GM19239 (cell line): ENCODE results near the gene IMMT.
"Not testable (repeated sequence)": the region's sequence is repeated elsewhere in the genome, so short reads cannot be mapped to it uniquely, and the experiment has no call there.

Experiments used
- DNase-seq: peaks from one replicate; pipeline ENCODE4 v3.0.0; 2011; ENCODE audit warnings: low spot score; ENCODE audit not compliant: insufficient read length
- FAIRE-seq: peaks from 2 replicates; lab custom pipeline; 2011; peaks lifted over from hg19 to GRCh38; lab: Jason Lieb, UNC

IMMT gene

DNA sequence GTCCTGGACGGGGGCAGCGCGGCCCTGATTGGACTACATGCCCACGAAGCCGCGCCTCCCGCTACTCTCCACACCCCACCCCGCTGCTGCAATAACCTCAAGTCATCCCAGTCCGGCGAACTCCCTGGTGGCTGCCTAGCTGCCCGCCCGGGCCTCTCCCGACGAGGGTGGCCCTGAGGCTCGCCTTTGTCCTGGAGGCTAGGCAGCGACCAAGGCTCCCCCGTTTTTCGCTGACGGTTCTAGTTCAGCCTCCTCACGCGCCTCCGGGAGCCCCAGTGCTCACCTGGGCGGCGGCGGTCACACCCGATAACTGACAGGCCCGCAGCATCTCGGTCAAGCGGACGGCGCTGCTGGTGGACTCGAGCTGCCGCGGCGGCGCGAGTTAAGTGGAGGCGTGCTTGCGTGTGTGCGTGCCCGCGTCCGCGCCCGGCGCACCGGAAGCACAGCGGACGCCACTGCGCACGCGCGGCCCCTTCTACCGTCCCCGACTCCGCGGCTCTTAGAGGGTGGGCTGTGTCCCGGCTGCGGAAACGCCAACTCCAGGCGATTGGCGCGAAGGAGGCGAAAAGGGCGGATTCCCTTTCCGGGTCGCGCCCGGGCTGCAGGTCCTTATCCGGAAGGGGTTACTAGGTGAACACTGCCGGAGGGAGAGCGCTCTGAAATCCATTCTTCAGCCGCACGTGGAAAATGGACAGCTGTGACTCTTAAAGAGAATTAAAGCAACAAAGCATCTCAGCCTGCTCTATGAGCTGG, at the start of gene IMMT:
TSS of gene IMMT (minus strand) at position 408 of the 753 bp plus-strand sequence. CDS start at position 328, 80 bp downstream.
- DNase-seq (peak; percentile 54), FAIRE-seq (peak; percentile 65)

- DNase-seq, FAIRE-seq: not testable (repeated sequence)
Observed at GRCh38 chr2:86244781-86245180, 49.5 kb upstream of the IMMT start.

DNA sequence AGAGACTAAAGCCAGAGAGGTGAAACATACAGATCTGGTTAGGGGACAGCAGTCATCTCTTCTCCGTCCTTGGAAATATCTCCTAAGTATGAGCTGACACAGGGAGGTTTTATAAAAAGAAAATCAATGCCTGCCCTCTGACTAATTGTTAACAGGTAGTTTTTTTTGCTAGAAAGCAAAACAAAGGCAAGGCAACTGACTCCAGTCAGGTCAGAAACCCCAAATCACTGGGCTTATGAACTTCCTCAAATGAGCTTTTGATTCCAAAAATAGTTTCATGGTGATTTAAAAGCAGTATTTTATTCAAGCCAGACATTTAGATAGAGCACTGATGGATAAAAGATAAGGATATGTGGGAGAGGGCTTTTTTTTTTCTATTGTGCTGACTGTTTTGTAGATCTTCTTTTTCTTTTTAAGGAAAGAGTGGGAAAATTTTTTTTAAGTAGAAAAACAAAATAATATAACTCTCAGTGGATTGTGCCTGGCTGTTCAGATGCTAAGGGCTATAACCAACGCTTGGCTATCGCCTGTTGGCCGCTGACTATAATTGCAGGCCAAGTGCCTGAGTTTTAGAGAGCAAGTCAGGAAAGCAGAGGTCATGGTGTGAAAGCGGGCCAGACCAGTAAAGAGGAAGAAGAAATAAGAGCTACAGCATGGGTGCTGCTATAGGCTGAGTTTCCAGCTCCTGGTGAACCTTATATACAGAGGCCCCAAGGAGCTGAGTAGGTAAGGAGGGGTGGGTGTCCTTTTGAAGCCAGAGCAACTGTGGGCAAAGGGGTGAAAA, 48.9 kb upstream of the IMMT start:
- FAIRE-seq (no peak), DNase-seq (no peak)

DNA sequence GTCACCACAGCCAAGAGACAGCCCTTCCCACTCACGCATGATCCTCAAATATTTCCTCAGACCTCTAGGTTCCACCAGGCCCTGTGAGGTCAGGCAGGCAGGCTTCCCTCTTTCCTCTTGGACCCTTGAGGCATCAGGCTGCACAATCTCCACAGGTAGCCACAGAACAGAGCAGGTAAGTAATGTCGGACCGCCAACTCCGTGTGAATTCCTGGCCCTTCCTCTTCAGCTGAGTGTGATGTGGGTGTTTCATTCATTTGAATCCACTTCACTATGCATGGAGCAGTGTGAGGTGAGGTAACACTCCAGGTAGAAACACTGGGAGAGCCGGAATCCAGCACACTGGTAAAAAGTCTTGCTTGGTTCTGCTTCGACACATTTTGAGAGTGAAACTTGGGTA, 48.0 kb upstream of the IMMT start:
- FAIRE-seq (no peak), DNase-seq (no peak)

DNA sequence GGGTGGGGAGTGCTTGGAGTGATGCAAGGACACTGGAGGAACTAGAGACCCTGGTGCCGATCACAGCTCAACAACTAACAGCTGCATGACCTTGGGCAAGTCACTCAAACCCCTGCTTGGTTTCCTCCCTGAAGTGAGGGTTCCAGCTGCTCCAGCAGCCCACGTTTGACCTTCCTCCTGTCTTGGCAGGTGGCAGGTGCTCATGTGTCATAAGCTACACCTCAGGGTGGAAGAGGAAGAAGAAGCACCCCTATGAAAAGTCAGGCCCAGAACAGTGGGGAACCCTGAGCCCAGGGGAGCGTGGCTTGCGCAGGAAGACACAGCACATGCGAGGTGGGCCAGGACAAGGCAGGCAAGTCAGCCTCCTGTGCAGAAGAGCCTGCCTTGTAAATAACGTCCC, 46.3 kb upstream of the IMMT start:
- FAIRE-seq (no peak), DNase-seq (no peak)

GRCh38 chr2:86240251-86240650, 45.0 kb upstream of the IMMT start:
- FAIRE-seq (no peak), DNase-seq (no peak)

- no peak for FAIRE-seq
- DNase-seq = no peak
Observed at GRCh38 chr2:86239745-86240144, 44.5 kb upstream of the IMMT start.

DNA sequence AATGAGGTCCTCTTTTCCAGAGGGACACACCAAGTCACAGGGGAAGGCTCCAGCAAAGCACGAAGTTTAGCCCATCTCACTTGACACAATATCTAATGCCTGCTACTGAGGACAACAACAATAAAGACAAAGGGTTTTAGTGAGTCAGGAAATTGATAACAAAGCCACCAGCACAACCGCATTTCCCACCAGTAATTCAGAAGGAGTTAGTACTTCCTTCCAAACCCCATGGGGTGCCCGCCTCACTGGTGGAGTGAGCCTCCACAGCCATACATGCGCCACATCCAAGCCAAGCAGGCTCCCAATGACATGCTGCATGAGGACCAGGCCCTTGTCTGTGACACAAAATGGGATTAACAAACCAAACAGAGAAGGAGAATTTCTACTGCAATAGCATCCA, 44.1 kb upstream of the IMMT start:
- FAIRE-seq (no peak), DNase-seq (no peak)

DNA sequence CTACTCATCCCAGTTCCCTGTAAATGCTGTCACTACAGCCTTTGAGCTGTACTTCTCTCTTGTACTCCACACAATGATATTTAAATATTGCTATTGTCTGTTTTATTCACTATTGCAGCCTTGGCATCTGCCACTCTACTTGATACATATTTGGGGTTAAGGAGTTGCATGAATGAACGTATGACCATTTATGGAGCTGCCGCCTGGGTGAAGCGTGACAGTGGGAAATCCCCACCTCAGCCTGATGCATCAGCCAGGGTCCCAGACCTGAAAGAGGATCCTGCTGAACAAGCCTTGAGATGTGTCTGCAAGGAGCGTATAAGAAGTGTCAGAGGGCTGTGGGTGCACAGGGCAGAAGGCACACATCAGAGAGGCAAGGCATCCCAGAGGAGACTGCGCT, 43.1 kb upstream of the IMMT start:
- DNase-seq = peak; percentile 35
- peak; percentile 83 for FAIRE-seq

- peak; percentile 48 for FAIRE-seq
- DNase-seq = no peak
Observed at GRCh38 chr2:86237172-86237571, 41.9 kb upstream of the IMMT start.

DNA sequence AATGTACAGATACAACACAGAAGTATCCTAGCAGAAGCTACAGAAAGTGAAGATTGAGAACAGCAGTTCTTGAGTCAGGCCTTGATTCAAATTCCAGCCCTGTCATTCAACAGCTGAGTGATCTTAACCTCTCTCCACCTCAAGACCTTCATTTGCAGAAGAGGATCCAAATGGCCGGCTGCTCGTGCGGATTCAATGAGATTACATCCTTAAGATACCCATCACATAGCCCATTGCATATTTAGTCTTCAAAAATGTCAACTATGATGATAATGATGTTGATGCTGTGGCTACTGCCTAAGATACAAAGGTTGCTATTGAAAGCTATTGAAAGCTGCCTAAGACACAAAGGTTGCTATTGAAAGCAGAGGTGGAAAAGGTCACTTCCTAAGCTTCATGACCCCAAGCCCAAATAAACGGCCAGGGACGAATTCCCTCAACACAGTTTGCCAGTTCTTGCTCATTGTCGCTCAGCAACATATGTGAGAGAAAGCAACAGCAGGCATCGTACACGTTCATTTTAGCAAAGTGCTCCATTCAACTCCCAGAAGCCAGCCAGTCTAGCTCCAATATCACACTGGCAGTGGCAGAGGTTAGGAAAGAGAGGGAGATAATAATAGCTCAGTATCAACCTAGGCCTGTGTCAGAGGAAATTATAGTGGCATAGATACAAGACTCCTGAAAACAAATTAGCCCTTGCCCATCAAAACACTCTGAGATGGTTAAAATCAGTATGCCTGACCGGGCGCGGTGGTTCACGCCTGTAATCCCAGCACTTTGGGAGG, 40.1 kb upstream of the IMMT start:
- DNase-seq (no peak), FAIRE-seq (no peak)

GRCh38 chr2:86234563-86235131, 39.4 kb upstream of the IMMT start:
- no peak for FAIRE-seq
- no peak for DNase-seq

DNA sequence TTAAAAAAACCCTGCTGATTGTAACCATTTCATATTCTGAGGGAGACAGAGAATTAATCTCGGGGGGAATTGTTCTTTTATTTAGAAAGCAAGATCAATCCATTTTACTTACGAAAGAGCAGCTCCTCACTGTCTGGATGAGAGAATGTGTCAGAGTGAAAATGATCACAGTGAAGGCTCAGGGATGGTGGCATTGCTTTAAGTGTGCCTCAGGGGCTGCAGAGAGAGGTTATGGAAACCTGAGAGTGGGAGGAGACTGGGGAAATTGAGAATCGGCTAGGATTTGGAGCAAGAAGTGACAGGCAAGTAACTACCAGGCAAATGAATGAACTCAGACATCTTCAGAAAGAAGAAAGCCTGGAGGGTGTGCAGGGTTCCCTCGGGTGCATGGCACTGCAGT, 38.2 kb upstream of the IMMT start:
- FAIRE-seq = no peak
- no peak for DNase-seq

- no peak for DNase-seq
- no peak for FAIRE-seq
Observed at GRCh38 chr2:86232910-86233309, 37.6 kb upstream of the IMMT start.

GRCh38 chr2:86232373-86232784, 37.1 kb upstream of the IMMT start:
- no peak for DNase-seq
- no peak for FAIRE-seq

GRCh38 chr2:86231680-86232372, 36.6 kb upstream of the IMMT start:
- DNase-seq (no peak), FAIRE-seq (no peak)

- DNase-seq (no peak), FAIRE-seq (no peak)
Observed at GRCh38 chr2:86230961-86231360, 35.7 kb upstream of the IMMT start.

DNA sequence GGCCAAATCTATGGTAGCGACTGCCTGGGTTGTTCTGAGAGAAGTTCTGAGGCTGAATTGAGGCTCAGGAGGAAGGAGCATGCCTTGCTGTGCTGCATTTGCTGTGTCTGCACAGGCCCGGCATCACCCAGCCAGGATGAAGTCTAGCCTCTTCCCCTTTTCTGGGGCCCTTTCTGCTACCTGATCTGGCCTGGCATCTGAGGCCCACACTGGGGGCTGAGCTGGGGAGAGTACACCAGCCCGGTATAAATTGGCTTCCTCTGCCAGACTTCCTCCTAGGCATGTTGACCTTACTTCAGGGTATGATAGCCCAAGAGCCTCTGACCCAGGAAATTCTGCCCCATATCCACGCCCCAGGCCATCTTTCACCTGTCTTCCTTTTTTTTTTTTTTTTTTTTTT, 34.0 kb upstream of the IMMT start:
- FAIRE-seq = no peak
- no peak for DNase-seq

DNA sequence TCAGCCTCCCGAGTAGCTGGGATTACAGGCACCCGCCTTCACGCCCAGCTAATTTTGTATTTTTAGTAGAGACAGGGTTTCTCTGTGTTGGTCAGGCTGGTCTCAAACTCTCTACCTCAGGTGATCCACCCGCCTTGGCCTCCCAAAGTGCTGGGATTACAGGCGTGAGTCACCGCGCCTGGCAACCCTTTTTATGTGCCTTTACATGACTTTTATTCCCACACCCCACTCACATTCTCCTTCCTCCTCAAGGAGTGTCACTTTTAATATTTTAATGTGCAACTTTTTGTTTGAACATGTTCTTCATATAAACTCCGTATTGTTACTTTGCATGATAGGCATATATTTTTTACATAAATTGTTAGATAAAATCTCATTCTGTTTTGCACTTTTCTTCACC, 33.3 kb upstream of the IMMT start:
- DNase-seq, FAIRE-seq: not testable (repeated sequence)

GRCh38 chr2:86227685-86228084, 32.4 kb upstream of the IMMT start:
- DNase-seq (no peak), FAIRE-seq (no peak)
